Upper lobe of right lung (tissue), 1 donor: ENCODE measurements around the gene PRUNE2. TPM values are rescaled to one million over a fixed set of nuclear protein-coding genes. Genes with fewer than 3 reads are reported as not detected.

Experiments
- ATAC-seq: fragments of 200-7000 bp; cut with Tn5 transposase; one replicate; pipeline ENCODE4 v1.9.1; 2020; ENCODE audit warnings: mild to moderate bottlenecking, moderate library complexity
- DNase-seq: peaks from one replicate; pipeline ENCODE4 v3.0.0-alpha.2; 2020
- H3K27ac ChIP-seq: fragments of 200-600 bp; one replicate; pipeline ENCODE4 v1.8.0; 2022
- H3K27me3 ChIP-seq: fragments of 200-600 bp; one replicate; pipeline ENCODE4 v1.8.0; 2022; ENCODE audit warnings: mild to moderate bottlenecking
- H3K36me3 ChIP-seq: fragments of 200-600 bp; one replicate; pipeline ENCODE4 v1.8.0; 2022
- H3K4me1 ChIP-seq: fragments of 200-600 bp; one replicate; pipeline ENCODE4 v1.8.0; 2022
- H3K4me3 ChIP-seq: fragments of 200-600 bp; one replicate; pipeline ENCODE4 v1.8.0; 2022; ENCODE audit warnings: mild to moderate bottlenecking
- H3K9me3 ChIP-seq: fragments of 200-600 bp; one replicate; pipeline ENCODE4 v1.8.0; 2022
- intact Hi-C: fragments of 100-400 bp; cut with DNase I; formaldehyde crosslinking; loops from one replicate; pipeline ENCODE4 v1.11.0; 2022
- total RNA-seq: library from RNA; stranded (reverse); fragmentation: NEBNext Ultra II Directional; extraction: Animal tissue kit (Norgen Biotek cat#: 25700); gene quantifications from one replicate; pipeline ENCODE4 v1.2.1, GENCODE V29; 2021
- TF ChIP-seq, protein P1 (sequence below): fragments of 200-600 bp; IDR thresholded peaks from one replicate; pipeline ENCODE4 v1.8.0; 2022; ENCODE audit warnings: antibody characterized with exemption
- donor health status: DM: no; HTN: yes; CAD: no; lungs with severe emphysema.

The PRUNE2 gene
- total RNA-seq, 1 donor from 2014 or later: 7.4 TPM

- no peaks in the 10 kb centered on the region for H3K27me3 ChIP-seq
- TF ChIP-seq, protein P1, sequence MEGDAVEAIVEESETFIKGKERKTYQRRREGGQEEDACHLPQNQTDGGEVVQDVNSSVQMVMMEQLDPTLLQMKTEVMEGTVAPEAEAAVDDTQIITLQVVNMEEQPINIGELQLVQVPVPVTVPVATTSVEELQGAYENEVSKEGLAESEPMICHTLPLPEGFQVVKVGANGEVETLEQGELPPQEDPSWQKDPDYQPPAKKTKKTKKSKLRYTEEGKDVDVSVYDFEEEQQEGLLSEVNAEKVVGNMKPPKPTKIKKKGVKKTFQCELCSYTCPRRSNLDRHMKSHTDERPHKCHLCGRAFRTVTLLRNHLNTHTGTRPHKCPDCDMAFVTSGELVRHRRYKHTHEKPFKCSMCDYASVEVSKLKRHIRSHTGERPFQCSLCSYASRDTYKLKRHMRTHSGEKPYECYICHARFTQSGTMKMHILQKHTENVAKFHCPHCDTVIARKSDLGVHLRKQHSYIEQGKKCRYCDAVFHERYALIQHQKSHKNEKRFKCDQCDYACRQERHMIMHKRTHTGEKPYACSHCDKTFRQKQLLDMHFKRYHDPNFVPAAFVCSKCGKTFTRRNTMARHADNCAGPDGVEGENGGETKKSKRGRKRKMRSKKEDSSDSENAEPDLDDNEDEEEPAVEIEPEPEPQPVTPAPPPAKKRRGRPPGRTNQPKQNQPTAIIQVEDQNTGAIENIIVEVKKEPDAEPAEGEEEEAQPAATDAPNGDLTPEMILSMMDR: no peak
- ATAC-seq (no peak), DNase-seq (no peak)
- no peak overlapping the region for H3K27ac ChIP-seq
- H3K4me1 ChIP-seq: no peaks in the 10 kb centered on the region
- H3K4me3 ChIP-seq: no peak overlapping the region
- no peaks in the 10 kb centered on the region for H3K9me3 ChIP-seq
- intact Hi-C loops: no loop called here
- H3K36me3 ChIP-seq: no peaks in the 10 kb centered on the region
These were observed 29.8 kb downstream of the PRUNE2 start for GRCh38 chr9:76876098-76876497.

GRCh38 chr9:76873821-76874220, 32.1 kb downstream of the PRUNE2 start:
- ATAC-seq (no peak), DNase-seq (no peak)
- no peaks in the 10 kb centered on the region for H3K27me3 ChIP-seq
- no peaks in the 10 kb centered on the region for H3K36me3 ChIP-seq
- H3K4me3 ChIP-seq: no peak overlapping the region
- TF ChIP-seq, protein P1: no peak
- no peaks in the 10 kb centered on the region for H3K4me1 ChIP-seq
- no peaks in the 10 kb centered on the region for H3K9me3 ChIP-seq
- intact Hi-C loops: no loop called here
- H3K27ac ChIP-seq: no peak overlapping the region

GRCh38 chr9:76873056-76873792, 32.7 kb downstream of the PRUNE2 start:
- H3K27ac ChIP-seq: no peak overlapping the region
- no peak overlapping the region for H3K4me3 ChIP-seq
- ATAC-seq (no peak), DNase-seq (no peak)
- H3K9me3 ChIP-seq: no peaks in the 10 kb centered on the region
- peaks cover 3% of the 10 kb centered on the region for H3K27me3 ChIP-seq
- TF ChIP-seq, protein P1: no peak
- no peaks in the 10 kb centered on the region for H3K36me3 ChIP-seq
- no peaks in the 10 kb centered on the region for H3K4me1 ChIP-seq
- intact Hi-C loops: no loop called here

DNA sequence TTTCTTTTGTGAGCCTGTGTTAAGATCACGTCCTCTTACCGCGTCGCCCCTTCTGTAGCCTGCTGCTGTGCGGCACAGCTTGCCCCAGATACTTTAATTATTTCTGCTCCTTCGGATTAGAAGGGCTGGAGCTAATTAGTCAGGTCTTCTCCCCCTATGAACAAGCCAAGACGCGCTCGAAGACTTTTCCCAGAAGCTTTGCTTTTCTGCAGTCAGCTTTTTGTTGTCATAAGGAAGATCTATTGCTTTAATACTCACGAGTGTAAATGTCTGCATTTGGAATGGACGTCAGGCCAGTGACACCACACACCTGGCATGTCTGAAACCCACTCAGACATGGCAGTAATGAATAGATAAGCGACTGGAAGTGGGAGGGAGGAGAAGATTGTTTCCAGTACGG, 37.0 kb downstream of the PRUNE2 start:
- Histone ChIP-seq H3K27me3 (peaks cover 10% of the 10 kb centered on the region), H3K4me3 (no peak overlapping the region), H3K27ac (no peak overlapping the region), H3K4me1 (no peaks in the 10 kb centered on the region), H3K9me3 (no peaks in the 10 kb centered on the region), H3K36me3 (no peaks in the 10 kb centered on the region)
- intact Hi-C loops: no loop called here
- TF ChIP-seq, protein P1: no peak
- ATAC-seq (no peak), DNase-seq (no peak)

DNA sequence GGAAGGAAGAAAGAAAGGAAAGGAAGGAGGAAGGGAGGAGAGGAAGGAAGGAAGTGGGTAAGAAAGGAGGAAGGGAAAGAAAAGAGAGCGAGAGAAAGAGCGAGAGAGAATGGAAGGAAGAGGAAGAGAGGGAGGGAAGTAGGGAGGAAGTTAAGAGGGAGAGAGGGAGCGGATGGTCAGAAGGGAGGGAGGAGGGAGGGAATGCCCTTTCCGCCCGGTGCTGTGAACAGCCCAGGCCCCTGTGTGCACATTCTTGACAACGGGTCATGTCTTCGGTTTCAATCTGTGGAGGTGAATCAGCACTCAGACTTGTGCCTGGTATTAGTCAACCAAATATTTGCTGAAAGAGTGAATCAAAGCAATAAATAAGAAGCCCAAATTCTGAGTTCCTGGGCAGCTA, 39.2 kb downstream of the PRUNE2 start:
- H3K36me3 ChIP-seq: no peaks in the 10 kb centered on the region
- H3K27ac ChIP-seq: no peak overlapping the region
- no peaks in the 10 kb centered on the region for H3K4me1 ChIP-seq
- ATAC-seq (no peak), DNase-seq (no peak)
- peaks cover 10% of the 10 kb centered on the region for H3K27me3 ChIP-seq
- intact Hi-C loops: no loop called here
- TF ChIP-seq, protein P1: no peak
- H3K4me3 ChIP-seq: no peak overlapping the region
- H3K9me3 ChIP-seq: no peaks in the 10 kb centered on the region
